ENCODE measurements around the gene HNRNPH2.

The HNRNPH2 gene

GRCh38 chrX:101397779-101398178, 10.2 kb upstream of the HNRNPH2 start:
- no peak for DNase-seq (ENCODE audit: low spot score)

GRCh38 chrX:101398694-101399093, 9.3 kb upstream of the HNRNPH2 start:
- no peak for DNase-seq (ENCODE audit: low spot score)

- no peak for DNase-seq (ENCODE audit: low spot score)
Measured at GRCh38 chrX:101399825-101400224, 8.2 kb upstream of the HNRNPH2 start.

GRCh38 chrX:101407167-101407747, 765 bp upstream of the HNRNPH2 start:
- DNase-seq (ENCODE audit: low spot score): no peak

GRCh38 chrX:101408532-101408841, 465 bp downstream of the HNRNPH2 start:
- DNase-seq (ENCODE audit: low spot score): no peak

GRCh38 chrX:101409043-101409442, 1.0 kb downstream of the HNRNPH2 start:
- no peak for DNase-seq (ENCODE audit: low spot score)

- DNase-seq (ENCODE audit: low spot score): no peak
Measured at GRCh38 chrX:101410461-101410860, 2.4 kb downstream of the HNRNPH2 start.

- no peak for DNase-seq (ENCODE audit: low spot score)
Measured at GRCh38 chrX:101411984-101412383, 4.0 kb downstream of the HNRNPH2 start.

- DNase-seq (ENCODE audit: low spot score): no peak
Measured at GRCh38 chrX:101415180-101416145, 7.4 kb downstream of the HNRNPH2 start.

GRCh38 chrX:101416691-101417090, 8.7 kb downstream of the HNRNPH2 start:
- no peak for DNase-seq (ENCODE audit: low spot score)

GRCh38 chrX:101417190-101417589, 9.2 kb downstream of the HNRNPH2 start:
- DNase-seq (ENCODE audit: low spot score): no peak

- peak; percentile 82 for DNase-seq (ENCODE audit: low spot score)
Measured at GRCh38 chrX:101417981-101418841, 10.2 kb downstream of the HNRNPH2 start.

GRCh38 chrX:101419489-101419888, 11.5 kb downstream of the HNRNPH2 start:
- no peak for DNase-seq (ENCODE audit: low spot score)

GRCh38 chrX:101427954-101428353, 19.9 kb downstream of the HNRNPH2 start:
- no peak for DNase-seq (ENCODE audit: low spot score)

GRCh38 chrX:101429934-101430333, 21.9 kb downstream of the HNRNPH2 start:
- DNase-seq (ENCODE audit: low spot score): no peak

GRCh38 chrX:101430457-101431078, 22.5 kb downstream of the HNRNPH2 start:
- DNase-seq (ENCODE audit: low spot score): no peak

- no peak for DNase-seq (ENCODE audit: low spot score)
Measured at GRCh38 chrX:101442085-101442484, 34.1 kb downstream of the HNRNPH2 start.

GRCh38 chrX:101449279-101449678, 41.3 kb downstream of the HNRNPH2 start:
- DNase-seq (ENCODE audit: low spot score): no peak

GRCh38 chrX:101450085-101450484, 42.1 kb downstream of the HNRNPH2 start:
- DNase-seq (ENCODE audit: low spot score): no peak

- DNase-seq (ENCODE audit: low spot score): no peak
Measured at GRCh38 chrX:101450961-101451360, 42.9 kb downstream of the HNRNPH2 start.

- no peak for DNase-seq (ENCODE audit: low spot score)
Measured at GRCh38 chrX:101452056-101452455, 44.0 kb downstream of the HNRNPH2 start.

GRCh38 chrX:101460669-101461068, 52.6 kb downstream of the HNRNPH2 start:
- no peak for DNase-seq (ENCODE audit: low spot score)

Measured in left forelimb (tissue), 1 donor.